GM21529 (cell line): Measurements from ENCODE around the gene HOXD13.

Experiments used
- ATAC-seq: cut with Tn5 transposase; IDR thresholded peaks from one replicate; pipeline ENCODE4 v1.9.1; 2021; ENCODE audit not compliant: unreplicated experiment

Gene HOXD13

DNA sequence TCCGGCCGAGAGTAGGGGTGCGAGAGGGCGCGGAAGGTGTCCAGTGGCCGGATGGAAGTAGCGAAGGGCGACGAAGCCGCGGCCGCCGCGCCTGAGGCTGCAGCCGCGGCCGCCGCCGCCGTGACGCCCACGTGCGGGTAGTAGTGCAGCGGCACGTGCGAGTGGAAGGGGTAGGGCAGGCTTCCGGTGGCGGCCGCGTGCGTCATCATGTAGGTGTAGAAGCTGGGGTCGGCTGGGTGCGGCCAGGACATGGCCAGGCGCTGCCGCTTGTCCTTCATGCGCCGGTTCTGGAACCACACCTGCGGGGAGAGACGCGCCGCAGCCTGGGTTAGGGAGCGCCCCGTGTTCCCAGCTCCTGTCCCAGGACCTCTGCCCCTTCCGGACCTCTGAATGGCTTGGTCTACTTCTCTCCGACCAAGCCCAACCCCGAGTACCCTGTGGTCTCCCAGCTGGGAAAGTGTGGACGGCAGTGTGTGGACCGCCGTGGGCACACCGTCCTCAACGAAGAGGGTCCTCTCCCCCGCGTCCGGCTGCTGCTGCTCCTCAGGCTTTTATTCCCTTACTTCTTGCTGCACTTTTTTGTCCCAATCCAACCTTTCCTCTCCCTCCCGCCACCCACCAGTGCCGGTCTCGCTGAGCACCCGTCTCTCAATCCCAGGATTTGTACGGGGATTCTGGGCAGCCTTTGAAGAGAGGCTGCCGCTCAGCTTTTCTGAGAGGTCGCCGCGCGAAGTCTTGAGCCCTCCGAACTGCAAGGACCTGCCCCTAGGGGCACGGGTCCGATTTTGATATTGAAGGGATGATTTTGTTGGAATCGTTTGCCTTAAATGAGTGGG lies 11.8 kb upstream of the HOXD13 start:
- ATAC-seq, result no peak

DNA sequence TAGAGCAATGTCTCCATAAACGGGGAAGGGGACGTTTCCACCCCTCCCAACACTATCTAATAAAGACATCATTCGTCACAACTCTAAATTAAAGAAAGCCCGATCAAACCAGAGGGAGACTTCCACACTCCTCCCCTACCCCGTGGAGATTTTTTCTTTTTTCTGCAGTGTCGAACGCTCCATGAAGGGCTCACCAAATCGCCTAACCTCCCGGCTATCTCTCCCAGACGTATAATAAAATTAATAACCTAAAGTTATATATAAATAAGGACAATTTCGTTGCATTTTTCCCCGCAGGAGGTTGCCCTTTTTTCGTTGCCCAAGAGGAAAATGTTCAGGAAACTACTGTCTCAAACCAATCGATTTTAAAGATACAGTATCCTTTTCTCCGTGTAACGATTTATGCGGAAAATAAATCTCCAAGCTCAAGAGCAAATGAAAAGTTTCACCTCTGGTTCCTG lies 11.1 kb upstream of the HOXD13 start:
- no peak for ATAC-seq

DNA sequence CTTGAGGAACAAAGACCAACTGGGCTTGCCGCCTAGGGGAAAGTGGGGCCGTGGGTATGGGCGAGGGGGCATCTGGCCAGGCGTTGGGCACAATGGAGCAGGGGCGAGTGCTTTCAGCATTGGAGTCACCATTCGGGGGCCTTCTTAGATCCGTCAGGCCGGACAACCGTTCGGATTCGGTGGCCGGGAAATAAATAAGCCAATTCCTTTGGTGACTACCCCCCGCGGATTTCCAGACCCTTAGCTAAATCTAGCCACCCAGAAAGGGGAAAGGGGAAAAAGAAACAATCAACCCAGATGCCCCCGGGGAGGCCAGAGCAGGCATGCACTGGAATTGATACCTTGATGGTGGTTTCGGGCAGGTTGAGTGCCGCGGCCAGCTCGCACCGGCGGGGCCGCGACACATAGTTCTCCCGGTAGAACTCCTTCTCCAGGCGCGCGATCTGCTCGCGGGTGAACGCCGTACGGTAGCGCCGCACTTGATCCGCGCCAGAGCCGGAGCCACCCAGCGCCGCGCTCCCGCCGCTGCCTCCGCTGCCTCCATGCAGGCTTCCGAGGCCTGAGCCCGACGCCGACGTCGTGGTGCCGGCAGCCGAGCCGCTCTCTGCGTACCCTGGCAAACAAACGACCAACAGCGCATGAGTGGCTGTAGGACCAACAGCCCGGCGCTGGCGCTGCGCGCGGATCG lies 10.5 kb upstream of the HOXD13 start:
- no peak for ATAC-seq

DNA sequence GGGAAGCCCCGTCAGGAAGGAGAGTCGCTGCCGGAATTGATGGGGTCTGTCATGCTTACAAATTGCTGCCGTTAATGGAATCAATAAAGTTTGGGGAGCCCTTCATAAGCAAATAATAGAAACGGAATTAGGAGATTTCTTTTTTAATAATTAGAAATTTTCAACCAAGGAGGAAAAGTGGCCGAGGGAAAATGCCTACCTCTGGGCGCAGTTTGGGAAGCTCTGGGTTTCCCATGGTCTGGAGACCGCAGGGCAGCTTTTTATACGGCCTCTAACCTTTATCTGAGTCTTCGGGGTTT lies 10.0 kb upstream of the HOXD13 start:
- no peak for ATAC-seq

DNA sequence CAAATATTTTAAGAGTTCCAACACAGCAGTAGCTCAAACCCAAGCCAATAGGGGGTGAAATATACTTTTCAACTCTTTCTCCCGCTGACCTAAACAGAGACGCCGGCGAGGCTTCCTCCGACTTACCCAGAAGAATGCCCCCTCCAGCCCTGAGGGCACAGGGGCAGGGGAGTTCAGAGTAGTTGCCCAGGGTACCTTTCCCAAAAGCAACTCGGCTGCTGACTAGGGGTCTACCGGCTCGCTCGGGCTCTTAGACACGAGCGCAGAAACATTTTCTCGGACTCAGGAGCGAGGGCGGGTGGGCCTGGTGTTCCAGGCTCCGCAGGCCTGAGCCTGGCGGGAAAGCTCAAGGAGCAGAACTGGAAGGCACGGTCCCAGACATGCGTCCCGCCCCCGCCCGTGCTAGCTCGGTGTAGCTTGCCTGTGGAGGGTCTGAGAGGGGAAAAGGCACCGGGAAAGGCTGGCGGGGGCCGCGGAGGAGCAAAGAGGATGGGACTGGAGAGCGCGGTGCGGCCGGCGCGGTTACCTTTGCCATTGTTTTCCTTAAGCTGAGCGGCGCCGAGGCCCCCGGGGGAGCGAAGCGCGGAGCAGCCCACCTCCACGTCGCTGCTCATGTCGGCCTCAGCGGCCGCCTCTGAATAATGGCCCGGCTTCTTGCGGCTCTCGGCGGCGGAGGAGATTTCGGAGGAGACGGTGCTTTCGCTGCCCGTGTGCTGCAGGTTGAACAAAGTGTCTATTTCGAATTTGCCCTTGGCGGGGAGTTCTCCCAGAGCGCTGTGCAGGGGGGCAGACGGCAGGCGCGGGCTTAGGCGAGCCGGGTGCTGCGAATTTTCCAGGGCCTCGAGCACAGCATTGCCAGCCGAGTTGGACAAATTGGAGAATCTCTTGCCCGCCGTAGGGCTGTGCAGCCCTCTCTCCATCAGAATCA lies 9.4 kb upstream of the HOXD13 start:
- ATAC-seq, result no peak

DNA sequence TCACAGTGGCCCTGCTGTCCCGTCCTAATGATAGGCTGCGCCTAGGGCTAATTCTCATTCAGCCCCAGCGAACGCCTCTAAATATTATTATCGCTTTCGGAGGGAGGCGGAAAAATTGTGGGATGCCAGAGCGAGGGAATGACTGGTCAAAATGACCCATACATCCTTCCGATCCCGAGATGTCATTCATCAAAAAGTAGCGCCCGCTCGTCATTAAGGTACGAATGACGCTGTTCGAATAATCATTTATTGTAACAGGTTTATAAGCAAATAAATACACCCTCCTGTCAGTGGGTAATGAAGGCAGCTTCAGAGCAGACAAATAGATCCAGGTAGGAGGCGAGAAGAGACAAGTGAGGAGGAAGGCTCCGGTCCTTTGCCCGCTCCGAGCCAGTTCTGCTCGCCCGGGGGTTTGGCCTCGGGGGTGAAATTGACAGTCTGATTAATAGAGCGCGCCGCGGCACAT lies 8.7 kb upstream of the HOXD13 start, which contains the start of gene EVX2:
Gene EVX2 (minus strand): TSS at position 167 of the 466 bp plus-strand sequence. CDS start 186 bp downstream, outside the sequence.
- ATAC-seq, result no peak

DNA sequence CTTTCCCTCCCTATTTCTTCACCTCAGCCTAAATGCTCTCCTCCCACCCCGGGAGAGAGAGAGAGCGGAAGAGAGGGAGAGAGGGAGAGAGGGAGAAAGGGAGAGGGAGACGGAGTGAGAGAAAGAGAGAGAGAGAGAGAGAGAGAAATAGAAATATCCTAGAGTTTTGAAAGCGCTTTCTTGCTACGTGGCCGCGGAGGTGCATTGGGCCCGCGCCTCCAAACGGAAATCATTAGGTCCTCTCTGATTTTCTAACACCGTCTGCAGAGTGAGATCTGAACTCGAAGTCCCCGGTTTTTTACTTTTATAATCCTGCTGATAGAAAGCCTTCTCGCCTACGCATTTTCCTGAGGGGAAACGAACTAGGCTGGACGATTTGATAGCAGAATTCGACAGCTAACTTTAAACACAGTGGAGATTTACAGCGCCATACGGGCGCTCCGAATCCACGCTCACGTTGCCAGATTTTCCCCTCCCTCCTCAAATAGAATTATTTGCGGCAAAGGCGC lies 7.9 kb upstream of the HOXD13 start:
- ATAC-seq, result no peak

DNA sequence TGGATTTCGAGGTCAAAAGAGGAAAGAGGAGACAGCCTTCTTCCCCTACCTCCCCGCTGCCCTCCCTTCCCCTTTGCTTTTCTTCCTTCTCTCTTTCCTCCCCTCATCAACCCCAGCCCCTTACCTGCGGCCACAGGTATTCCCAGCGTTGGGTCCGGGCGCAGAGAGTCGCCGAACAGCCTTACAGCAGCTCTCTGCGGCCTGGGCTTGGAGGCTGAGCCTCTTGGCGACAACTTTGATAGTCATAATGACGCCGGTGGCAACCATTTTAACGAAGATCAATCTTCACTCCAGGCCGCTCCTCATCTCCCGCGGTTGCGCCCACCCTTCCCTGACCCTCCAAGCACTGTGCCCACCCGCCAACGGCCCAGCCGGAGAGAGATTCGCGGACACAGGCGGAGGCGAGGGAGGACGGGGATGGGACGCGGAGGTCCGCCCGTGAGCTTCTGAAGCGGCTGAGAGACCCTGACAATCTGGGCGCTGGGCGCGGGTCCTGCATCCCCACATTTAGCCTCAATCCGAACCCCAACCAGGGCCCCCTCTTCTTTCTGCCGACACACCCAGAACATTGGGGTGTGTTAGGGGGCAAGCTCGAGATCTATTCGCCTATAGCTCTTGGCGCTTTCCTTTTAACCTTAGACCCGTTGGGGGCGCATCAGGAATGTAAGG lies 7.3 kb upstream of the HOXD13 start:
- ATAC-seq, result no peak

DNA sequence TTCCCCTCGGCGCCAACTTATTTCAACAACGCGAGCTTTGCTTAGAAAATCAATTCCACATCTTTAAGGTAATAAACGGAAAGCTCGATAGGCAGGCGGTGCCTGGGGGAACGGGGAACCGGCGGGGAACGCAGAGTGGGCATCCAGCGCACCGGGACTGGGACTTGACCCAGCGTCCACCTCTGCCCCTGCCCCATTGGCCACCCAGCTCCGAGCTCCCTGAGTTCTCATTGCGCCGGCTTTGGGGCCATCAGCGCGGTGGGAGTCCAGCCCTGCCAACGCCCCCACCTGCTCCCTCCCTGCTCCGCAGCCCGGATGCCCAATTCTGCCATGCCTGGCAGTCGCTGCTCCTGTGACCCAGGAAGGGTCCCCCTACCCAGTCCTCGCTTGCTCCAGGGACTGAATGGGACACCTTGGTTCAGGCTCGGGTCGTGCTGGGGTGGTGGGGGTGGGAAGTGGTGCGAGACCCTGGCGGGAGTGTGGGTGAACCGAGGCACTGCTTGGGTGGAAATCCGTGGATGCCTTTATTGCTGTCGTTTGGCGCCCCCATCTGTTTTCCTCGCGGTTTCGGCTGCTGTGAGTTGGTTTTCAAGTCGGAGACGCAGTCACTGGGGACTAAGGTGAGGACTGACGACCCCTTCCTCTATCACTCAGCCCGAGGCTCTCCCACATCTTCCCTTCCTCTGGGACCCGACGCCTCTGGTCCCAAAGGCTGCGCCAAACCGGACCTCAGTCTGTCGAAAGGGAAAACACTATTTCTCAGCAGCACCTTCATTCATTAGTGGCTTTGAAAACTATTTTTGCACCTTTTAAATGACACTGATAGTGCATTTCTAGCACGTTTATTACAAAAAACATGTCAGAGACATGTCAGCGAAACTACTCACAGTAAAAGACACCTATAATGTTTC lies 6.4 kb upstream of the HOXD13 start:
- no peak for ATAC-seq

DNA sequence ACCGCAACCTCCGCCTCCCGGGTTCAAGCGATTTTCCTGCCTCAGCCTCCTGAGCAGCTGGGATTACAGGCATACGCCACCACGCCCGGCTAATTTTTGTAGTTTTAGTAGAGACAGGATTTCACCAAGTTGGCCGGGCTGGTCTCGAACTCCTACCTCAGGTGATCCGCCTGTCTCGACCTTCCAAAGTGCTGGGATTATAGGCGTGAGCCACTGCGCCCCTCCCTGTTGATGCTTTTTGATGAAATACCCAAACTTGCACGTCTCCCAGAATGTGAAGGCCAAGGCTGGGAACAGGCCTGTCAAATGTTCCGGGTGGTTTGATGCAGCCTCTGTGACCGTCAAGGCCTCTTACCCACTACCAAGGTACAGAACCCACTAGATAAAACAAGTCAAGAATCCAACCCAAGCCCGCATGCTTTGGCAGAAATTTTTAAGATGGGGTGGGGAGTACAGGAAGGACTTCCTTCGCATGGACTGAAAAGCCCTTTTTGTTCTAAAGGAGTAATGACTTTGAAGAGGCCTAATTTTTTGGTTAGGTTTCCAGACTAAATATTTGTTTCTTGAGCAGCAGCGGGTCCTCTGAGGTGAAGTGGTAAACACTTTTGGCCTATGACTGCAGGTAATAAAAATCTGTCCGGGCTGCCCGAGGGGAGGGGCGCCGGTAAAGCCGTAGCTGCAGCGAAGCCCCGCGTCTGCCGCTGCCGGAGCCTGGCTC lies 5.0 kb upstream of the HOXD13 start:
- no peak for ATAC-seq

DNA sequence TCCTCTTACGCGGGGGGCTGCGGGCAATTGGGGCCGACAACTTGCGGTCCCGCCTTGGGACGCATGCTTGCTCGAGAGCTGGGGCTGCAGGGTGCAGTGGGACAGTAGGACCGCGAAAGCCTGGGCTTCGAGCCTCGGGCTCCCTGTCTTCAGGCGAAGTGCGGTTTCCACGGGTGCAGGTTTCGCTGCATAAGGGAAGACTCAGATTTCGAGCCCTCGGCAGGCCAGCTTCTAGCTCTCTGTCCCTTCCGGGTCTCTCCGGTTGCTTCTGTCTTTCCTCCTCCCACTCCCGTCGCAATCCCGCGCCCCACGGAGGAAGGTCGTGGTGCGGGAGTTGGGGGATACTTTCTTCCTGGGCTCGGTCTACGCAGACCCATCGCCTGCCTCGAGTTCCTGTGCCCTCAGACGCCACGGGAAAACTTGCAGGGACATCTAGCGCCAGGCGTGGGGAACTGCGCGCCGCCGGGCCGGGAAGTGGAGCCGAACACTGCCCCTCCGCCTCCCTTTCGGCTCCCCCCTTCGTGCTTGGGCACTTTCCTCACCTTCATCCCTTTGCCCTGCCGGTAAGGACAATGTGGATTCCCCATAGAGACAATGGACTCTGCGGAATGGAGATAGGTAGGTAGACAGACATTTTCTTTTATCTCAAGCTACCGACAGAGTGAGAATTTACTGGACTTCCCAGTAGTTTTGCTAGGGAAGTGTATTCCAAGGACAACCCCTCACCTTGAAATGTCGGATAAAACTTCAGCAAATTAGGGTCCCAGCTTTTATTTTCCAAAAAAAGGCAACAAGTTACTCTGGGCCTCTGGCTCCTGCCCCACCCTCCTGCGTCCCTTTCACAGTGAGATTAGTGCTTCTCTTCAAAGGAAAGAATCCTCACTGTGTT lies 4.2 kb upstream of the HOXD13 start:
- no peak for ATAC-seq

DNA sequence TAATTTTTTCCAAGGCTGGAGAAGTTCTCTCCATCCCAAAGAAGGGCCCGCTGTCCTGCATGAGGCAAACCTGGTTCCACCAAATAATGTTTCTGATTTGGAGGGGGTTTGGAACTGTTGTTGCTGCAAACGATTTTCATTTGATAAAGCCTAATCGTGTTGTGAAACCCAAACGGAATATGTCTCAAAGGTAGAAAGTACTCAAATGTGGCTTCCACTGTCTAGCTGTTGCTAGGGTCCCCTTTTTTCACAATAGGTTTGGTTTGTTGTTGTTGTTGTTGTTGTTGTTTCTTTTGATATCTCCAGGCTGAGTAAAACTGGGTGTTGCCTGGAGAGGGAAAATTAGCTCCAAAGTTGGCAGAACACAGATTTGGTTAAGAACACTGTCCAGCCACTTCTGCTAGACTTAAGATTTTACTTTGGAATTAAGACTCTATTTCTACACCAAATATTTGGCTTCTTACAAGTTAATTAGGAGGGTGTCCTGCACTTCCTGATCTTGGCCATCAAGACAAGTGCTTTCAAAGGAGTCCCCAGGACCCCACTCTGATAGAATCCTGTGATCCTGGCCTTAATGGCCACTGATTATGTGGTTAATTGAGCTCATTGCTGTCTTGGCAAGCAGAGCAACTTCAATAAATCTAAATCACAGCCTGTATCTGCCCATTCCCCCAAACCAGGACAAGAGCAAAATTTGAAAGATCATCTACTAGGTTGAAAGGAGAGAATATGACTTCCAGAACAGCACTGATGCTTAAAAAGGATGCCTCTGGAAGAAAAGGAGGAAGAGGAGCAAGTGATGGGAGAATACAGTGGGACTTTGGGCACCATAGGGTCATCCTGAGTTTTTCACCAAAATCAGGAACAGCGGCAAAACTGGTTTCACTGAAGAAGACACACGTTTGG lies 3.3 kb upstream of the HOXD13 start:
- no peak for ATAC-seq

DNA sequence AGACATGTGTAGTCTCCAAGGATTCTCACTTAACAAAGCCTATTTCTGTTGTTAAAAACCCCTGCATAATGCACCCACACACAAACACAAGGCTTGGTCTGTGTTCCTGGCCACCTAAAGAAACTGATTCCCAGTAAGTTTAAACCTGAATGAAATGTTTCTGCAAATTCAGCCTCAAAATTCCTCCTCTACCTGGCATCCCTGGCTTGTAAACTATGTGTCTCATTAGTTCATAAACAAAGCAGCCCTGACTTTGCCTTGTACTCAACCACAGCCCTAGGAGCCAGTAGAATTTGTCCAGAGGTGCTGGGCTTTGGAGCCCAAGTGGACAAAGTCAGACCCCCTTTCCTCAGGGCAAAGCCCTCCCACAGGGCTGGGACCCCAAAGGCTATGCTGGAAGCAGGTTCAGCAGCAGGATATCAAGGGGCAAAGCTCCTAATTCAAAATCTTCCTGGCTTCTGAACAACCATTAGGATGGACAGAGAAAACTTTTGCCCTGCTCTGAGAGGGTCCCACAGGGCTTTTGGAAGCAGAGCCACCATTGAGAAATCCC lies 2.6 kb upstream of the HOXD13 start:
- no peak for ATAC-seq

DNA sequence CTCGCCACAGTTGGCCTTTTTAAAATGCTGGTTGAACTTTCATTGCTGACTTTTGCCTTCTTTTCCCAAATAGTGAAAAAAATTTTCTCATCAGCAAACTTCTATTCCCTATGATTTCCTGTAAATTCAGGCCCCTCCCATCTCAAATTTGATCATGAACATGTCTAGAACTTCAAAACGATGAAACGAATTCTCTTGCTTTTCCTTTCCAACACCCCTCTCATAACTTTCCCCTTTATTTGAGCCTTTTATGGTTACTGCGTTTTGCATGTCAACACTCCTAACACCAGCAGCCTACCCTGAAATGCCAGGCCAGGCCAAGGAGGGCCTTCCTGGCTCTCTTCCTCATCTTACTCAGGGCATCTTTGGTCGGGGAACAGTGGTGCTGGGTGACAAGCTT lies 1.7 kb upstream of the HOXD13 start:
- ATAC-seq, result no peak

DNA sequence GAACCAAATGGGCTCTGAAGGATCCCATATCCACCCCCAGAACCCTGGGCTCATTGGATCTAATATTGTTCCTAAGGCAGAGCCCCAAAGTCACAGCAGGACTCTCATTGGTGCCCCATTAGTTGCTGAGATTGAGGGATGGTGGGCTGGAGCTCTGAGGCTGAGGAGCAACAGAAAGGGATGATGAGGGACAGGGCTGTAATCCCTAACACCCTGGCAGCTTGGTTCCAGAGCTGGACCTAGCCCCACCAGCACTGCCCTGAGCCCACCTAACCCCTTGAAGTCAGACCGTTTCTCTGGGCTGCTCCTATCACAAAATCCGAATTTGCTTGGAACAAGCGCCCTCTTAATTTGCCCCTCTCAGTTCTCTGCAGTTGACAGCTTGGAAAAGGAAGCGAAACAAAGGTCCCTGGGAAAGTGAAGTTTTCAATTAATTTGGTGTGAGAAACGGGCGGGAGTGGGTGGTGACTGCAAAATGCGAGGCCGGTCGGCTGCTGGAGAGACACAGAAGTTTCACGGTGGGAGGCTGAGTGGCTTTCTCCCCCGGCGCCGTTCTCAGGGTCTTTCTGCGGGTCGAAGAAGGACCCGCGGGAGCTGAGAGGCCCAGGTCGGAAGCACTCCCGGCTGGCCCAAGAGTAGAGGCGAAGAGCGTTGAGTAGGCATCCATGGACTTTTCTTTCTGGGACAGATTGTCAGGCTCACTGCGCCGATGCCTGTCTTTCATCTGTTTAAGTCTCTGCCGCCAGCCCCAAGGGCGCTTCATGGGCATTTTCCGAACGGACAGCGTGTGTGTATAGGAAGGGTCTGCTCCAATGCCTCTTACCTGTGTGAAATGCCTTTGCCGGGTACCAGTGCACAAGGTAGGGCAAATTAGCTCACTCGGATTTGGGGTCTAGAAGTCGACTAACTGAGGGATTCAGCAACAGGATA lies 927 bp upstream of the HOXD13 start:
- ATAC-seq, result no peak
